ENCODE results near the gene DLG2.
"Not testable (repeated sequence)": the region's sequence is repeated elsewhere in the genome, so short reads cannot be mapped to it uniquely, and the experiment has no call there.

Gene DLG2

DNA sequence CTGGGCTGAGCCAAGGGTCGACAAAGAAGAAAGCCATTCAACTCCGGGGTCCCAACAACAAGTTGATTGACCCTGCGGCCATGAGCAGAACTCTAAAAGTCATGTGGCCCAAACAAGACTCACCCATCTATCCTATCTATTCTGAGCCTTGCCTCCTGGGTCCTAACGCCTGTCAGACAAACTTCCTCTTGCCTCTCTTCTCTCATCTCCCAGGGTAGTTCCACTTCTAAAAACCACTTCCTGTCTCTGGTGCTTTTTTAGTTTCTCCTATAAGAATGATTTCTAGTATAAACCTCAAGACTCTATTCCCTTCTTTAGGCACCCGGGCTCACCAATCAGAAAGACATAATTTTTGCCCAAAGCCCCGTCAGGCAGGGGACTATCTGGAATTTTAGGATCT, 530.2 kb downstream of the DLG2 start:
- no peak for DNase-seq

DNA sequence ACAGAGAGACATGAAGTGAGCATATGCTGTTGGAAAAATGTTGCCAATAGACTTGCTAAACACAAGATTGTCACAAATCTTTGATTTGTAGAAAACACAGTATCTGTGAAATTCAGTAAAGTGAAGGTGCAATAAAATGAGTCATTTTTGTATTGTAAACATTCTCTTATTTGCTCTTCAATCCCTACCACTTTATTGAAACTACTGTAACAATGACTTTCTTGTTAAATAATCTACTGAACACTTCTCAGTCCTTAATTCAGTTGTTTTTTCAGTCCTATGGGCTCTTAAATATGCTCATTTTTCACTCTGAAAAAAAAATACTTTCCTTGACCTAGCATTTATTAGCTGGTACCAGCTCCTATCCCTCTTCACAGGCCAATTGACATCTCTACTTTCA, 531.9 kb downstream of the DLG2 start:
- DNase-seq = no peak

DNA sequence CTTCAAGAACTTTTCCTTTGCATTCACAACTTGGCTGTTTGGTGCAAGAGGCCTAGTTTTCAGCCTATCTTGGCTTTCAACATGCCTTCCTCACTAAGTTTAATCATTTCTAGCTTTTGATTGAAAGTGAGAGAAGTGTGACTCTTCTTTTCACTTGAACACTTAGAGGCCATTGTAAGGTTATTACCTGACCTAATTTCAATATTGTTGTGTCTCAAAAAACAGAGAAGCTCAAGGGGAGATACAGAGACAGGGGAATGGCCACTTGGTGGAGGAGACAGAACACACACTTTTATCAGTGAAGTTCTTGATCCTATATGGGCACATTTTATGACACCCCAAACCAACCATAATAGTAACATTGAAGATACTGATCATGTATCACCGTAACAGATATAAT, 532.3 kb downstream of the DLG2 start:
- no peak for DNase-seq

DNA sequence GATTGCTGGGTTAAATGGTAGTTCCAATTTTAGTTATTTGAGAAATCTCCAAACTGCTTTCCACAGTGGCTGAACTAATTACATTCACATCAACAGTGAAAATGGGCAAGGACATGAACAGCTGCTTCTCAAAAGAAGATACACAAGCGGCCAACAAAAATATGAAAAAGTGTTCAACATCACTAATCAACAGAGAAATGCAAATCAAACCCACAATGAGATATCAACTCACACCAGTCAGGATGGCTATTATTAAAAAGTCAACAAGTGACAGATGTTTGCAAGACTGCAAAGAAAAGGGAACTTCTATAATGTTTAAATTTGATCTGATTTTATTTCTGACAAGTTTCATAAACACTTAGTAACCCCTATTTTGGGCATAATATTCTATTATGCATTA, 537.5 kb downstream of the DLG2 start:
- no peak for DNase-seq

DNA sequence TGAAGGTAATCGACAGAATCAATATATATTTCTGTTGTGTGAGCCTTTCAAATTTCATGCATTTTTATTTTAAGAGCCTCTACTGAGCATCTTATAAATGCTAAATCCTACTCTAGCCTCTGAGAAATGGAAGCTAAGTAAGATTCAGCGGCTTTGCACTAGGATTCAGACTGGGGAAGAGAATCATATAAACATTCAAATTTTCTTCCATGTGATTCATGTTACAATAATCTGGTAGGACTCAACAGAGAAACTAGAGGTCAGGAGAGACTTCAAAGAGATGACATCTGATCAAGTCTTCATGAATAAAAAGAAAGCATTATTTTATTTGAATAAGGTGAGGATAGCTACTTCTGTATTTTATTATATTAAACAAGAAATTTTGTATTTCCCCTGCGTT, 538.9 kb downstream of the DLG2 start:
- DNase-seq = no peak

DNA sequence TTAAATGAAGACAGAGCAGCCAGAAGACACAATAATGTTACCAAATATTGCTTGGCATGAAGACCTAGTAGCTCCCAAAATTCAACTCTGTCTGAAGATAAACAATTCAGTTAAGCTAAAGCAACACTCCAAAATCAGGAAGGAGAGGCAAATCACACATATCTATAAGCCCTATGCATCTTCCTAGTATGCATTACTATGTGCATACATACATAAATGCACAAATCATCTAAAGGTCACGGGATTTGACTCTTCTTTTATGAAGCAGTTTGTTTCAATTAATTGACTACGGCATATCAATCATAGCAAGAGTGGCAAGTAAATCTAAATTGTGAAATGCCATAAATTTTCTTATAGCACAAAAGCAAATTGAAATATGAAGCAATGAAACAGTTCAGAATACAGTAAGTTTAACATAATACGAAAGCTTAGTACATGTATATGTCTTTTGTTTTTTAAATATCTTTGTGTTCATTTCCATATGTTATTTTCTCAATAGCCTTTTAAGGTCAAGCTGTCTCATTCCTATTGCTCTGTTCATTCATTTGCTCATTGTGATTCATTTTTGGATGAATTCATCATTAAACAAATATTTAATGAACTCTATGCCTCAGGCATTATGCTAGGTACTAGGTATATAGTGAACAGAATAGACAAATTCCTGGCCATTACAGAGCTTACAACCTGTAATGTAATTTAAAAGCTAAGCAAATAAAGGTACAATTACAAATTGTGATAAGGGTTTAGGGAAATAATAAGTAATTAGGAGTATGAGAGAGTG, 540.5 kb downstream of the DLG2 start:
- DNase-seq = no peak

DNA sequence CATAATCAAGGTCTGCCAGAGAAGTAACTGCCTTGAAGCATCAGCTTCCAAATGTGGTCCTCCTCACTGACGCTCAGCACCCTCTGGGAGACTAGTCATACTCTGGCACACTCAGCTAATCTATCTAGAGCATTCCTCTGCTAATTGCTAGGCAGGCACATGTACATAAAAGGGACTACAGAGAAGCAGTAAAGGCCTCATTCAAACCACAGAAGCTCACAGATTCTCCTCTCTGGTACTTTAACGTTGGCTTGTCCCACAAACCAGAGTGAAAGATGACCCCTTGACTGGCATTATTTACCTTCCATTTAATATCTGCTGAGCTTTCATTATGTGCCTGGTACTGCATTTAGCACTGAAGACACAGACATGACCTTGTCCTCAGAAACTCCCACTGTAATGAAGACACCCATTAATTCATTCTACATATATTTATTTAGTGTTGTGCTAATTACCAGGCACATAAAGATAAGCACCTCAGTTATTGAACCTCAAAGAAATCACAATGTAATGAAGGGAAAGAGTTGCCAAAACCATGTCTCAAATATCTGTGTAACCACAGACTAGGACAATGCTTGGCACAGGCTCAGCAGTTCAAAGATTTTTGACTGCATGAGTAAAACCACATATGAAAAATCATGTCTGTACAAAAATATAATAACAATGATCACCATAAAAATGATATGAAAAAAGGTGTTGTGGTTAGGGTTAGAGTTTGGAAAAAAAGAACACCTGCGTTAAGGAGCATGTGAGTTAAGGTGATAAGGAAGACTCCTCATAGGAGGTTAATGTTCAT, 550.4 kb downstream of the DLG2 start:
- DNase-seq = peak; percentile 68

DNA sequence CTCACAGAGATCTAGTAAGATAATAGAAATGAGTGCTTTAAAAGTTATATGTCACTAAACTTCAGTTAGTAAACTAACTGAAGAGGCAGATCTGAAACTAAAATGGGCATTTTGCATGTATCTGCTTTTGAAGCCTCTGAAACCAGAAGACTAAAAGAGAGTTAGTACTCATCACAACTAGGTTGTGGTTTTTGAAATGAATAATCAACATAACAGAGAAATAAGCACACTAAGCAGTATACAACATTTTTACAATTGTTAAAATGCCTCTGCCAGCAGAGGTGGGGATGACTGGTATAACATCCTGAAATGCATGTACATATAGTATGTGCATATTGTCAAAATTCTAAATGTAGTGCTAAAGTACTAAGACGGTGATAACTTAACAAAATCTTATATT, 564.5 kb downstream of the DLG2 start:
- DNase-seq = no peak

DNA sequence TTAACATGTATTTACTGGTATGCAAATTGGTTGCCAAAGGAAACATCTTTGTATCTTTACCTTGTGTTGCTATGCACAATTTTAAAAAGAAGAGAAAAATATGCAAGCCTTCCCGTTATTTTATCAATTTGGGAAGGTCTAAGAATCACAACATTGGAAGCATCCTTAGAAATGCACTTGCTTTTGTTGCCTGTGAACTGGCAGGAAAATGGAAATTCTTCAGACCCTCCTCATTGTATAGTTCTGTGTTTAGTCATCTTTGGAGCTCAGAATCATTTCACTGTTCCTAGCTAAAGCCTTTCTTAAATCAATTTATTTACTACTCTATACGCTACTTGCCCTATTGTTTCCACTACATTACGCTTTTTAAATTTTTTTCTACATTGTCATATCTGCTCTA, 574.5 kb downstream of the DLG2 start:
- DNase-seq = no peak

DNA sequence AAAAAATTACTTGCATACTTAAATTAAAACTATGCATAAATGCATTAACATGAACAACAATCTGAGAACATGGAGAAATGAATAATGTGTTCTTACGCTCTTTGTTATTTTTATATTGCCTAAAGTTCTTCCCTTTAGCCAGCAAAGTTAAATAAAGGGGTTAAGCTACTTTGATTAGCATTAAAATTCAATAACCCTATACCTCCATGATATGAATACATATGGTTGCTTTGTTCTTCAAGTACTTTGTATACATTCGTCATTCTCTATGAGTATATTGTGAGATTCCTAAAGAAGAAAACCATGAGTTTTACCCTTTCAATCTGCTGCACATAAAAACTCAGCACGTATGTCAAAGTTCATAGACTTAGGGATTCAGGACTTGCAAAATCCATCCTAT, 578.3 kb downstream of the DLG2 start:
- DNase-seq = no peak

DNA sequence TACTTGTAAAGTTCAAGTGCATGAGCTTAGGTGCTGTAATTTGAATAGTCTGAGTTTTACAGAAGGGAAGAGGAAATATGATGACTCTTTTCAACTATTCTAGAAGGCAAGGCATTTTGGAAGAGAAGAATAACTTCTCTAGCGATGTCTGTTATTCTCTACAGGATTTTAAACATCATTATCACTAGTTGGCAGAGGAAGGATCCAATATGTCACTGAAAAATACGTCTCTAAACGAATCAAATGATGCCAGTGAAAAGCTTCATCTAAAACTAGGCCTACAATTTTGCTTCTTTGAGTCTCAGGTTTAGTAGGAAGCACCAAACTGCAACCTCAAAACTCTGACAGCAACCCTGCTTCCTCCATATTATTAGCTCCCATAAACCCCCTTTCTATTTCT, 581.4 kb downstream of the DLG2 start:
- DNase-seq = no peak

DNA sequence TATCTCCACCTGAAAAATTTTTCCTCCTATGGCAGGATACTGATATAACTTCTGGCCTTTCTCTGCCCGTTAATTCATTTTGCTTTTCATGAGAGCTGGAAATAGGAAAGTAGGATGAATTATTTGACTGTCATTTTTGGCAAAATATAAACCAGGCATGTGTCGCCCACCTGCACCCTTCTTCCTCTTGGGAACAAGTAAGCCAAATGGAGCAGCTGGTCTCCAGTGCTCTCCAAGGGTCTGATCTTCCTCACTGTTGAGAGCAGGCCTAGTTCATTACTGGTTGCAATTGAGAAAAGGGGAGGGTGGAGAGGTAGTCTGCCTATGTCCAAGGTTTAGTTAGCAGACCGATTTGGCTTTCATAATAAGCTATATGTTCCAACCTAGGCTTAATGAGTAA, 582.2 kb downstream of the DLG2 start:
- DNase-seq = no peak

DNA sequence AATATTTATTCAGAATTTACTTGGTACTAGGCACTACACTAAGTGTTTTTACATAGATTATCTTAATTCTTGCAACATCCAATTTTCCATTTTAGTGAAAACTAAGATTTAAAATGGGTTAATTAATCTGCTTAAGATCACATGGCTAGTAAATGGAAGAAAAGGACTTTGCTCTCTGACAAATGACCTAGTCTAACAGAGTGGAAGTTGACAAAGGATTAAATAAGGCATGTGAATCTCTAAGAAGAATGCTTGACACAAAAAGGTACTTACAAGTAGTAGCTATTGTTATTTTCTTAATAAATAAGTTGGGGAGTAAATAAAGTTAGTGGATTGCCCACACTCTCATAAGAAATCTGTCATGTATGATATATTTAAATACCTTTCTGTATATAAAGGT, 584.8 kb downstream of the DLG2 start:
- no peak for DNase-seq

DNA sequence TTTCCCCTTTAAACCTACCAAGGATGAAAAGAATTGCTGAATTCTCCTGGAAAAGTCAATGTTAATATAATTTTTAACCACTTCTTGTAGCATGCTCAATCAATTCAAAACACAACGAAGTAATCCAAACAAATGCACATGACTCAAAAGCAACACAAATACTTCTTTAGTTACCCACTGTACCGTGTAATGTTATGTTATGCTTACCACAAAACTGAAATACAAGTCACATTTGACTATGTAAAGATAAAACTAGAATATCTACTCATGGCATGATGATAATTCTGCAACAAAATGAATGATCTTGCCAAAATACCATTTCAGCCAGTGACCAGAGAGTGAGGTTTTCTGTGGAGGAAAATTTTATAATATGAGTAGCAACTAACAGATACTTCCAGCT, 587.0 kb downstream of the DLG2 start:
- DNase-seq = no peak

DNA sequence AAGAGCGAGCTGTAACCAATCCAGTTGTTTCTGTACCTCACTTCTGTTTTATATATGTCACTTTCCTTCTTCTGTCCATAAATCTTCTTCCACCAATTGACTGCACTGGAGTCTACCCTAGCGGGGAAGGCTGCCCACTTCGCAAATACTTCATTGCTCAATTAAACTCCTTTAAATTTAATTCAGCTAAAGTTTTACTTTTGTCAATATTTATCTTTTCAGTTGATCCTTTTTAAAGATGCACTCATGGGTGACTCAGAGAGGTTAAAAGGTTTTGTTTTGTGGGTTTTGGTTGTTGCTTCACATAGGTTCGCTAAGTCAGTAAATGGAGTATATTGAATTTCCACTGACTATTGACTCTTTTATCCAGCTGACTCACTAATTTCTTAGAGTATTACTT, 597.2 kb downstream of the DLG2 start:
- DNase-seq = no peak

DNA sequence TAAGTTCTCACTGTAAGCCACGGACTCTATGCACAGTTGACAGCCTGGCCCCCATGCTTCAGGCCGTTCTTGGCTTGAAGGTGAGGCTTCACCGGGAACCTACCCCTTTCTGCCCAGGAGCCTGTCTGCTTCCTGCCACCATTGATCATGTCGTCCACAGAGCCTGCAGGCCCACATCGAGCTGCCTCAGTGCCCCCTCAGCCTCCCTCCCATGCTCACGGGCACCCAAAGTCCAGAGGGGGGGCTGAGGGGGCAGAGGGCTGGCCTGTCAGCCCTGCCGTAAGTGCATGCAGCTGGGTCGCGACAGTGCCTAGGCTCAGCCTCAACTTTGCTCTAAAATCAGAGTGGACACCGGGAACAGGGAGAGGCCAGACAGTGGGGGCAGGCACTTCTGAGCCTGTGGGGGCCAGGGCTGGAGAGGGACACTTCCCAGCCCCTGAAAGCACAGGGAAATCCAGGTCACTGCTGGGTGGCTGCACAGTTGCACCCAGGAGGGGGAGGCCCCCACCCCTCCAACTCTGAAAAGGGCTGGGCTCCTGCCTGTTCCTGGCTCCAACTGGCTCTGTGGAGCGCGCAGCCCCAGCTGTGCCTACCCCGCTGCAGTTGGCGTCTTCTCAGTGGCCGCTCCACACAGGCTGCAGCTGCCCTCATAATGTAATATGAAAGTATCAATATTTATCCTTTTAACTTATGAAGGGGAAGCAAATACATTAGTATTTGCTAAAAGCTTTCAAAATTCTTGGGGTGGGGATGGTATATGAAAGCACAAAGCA, 598.6 kb downstream of the DLG2 start:
- DNase-seq = no peak

DNA sequence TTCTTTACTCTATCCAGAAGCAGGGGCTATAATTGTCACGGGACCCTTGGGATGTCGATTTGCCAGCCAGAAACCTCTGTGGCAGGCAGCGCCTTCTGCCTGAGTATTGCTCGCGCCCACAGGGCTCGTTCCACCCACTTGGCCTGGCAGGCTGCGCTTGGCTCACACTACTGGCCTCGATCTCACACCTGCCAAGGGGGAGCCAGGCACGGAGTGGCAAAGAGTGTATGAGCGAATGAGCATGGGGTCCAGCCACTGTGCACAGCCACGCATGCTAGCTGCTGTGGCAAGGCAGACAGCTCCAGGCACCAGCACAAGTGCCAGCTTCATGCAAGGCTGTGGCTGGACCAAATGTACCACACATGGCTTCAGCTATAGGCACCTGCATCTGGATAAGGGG, 599.8 kb downstream of the DLG2 start:
- no peak for DNase-seq

DNA sequence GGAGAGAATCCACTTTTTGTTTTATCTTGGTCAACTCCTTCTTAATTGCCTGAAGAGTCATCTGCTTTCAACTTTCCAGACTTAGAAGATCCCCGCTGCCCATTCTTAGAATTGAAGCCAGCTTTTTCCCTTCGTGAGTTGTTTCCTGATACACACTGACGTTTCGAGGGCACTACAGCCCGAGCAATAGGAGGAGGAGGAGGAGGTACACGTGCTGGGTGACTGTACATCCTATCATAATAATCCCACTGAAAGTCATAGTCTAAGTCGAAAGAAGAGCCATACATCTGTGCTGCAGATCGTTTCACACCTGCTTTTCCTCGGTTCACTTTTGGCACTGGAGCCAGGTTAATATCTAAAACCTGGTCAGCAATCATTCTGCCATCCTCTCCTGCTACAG, 606.1 kb downstream of the DLG2 start:
- no peak for DNase-seq

DNA sequence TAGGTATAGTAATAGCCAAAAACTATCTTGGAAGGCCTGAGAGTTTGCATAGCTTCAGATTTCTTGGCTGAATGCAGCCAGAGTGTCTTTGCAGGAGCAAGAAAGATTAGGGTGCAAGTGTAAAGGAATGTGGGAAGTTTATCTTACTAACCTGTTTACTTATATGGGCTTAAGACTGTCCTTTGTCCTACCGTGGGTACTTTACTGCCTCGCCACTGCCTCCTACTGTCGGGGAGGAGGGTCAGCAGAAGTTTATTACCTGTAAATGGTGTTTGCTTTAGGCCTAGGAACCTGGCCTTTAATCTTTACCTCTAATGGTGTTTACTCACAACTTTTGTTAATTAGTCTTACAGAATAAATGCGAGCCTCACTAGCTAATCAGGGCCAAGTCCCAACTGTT, 633.8 kb downstream of the DLG2 start:
- DNase-seq = no peak

DNA sequence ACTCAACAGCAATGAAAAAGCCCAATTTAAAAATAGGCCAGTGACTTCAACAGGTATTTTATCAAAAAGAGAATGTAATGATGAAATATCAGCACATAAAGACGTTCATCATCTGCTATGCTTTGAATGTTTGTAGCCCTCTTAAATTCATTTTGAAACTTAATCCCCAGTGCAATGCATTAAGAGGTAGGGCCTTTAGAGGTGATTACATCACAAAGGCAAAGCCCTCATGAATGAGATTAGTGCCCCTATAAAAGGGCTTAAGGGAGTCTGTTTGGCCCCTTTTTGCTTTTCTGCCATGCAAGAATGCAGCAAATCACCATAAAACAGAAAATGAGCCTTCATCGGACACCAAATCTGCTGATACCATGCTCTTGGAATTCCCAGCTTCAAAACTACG, 637.0 kb downstream of the DLG2 start:
- no peak for DNase-seq

DNA sequence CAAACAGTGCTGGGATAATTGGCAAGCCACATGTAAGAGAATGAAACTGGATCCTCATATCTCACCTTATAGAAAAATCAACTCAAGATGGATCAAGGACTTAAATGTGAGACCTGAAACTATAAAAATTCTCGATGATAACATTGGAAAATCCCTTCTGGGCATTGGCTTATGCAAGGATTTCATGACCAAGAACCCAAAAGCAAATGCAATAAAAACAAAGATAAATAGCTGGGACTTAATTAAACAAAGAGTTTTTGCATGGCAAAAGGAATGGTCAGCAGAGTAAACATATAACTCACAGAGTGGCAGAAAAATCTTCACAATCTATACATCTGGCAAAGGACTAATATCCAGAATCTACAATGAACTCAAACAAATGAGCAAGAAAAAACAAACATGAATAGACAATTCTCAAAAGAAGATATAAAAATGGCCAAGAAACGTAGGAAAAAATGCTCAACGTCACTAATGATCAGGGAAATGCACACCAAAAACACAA, 639.4 kb downstream of the DLG2 start:
- not testable (repeated sequence) for DNase-seq

DNA sequence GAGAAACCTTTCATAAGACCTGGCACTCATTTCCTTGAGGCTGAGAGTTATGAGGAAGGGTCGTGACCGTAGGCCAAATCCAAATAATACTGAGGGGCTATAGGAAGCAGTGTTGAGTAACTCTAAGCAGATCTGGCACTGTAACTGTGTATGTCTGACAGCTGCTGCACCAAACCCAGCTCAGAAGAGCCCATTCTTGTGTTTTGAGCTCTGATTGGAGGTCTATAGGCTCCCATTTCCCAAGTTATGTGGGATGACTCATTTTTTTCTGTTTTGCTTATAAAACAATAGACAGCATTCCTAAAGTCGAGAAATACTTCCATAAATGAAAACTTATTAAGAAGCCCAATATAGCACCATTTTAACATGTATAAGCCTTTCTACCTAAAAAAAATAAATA, 645.8 kb downstream of the DLG2 start:
- no peak for DNase-seq

DNA sequence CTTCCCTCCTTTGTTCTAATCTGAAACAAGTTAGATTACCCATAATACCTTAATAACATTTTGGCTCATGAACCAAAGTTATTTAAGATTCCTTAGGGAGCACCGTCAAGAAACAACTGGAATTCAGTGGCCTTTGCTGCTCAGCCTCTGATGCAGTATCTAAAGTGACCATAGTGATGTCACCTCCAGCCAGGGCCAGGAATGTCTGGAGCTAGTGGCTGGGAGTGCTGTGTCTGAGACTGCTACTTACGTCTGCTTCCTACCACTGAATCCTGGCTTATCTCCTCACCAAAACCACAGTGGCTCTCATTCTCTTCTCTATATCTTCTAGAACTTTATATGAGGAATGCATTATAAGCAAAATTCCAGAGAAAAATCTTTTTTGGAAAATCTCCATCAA, 658.0 kb downstream of the DLG2 start:
- DNase-seq = no peak

DNA sequence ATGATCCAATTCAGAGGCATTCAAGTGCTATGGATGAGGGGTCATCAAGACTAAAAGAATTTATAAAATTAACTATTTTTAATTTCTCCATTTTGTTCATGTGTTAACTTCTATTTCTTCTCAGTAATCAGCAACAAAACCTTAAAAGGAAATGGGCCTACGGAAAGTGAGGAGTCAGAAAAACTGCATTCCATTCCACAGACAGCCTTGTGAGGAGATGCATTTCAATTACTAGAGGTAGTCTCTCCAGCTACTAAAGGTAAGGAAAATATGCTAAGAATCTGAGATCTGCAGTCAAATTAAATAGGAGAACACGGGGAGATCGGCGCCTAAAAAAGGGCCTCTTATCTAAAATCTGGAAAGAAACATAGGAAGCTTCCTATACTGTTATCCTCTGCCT, 661.7 kb downstream of the DLG2 start:
- no peak for DNase-seq
